Liver (tissue), 9 donors: ENCODE measurements around the gene KRCC1. TPM values are rescaled to one million over a fixed set of nuclear protein-coding genes. Genes with fewer than 3 reads are reported as not detected.

Experiments
- DNase-seq: peaks from one replicate; pipeline ENCODE4 v3.0.0-alpha.2; 2017; ENCODE audit warnings: low spot score
- H3K27ac ChIP-seq, 2 donors: one replicate each; pipeline ENCODE4 v1.7.0; 2013; ENCODE audit warnings: inconsistent platforms in 2 of 2, low read length in 2 of 2, control low read depth in 1 of 2, low read depth in 1 of 2, mild to moderate bottlenecking in 1 of 2
- H3K27me3 ChIP-seq, 4 donors: one replicate each; pipeline versions ENCODE4 v1.6.1 to v1.7.0; 2013; ENCODE audit warnings: low read length in 3 of 4, inconsistent platforms in 1 of 4, mild to moderate bottlenecking in 1 of 4, moderate library complexity in 1 of 4; ENCODE audit not compliant: control insufficient read depth in 4 of 4, insufficient read depth in 4 of 4
- H3K36me3 ChIP-seq, 4 donors: one replicate each; pipeline versions ENCODE4 v1.6.1 to v1.7.0; 2013; ENCODE audit warnings: low read length in 3 of 4, mild to moderate bottlenecking in 3 of 4, low read depth in 1 of 4, moderate library complexity in 1 of 4; ENCODE audit not compliant: control insufficient read depth in 4 of 4, insufficient read depth in 3 of 4
- H3K4me1 ChIP-seq, 4 donors: one replicate each; pipeline versions ENCODE4 v1.6.1 to v1.7.0; 2013; ENCODE audit warnings: low read length in 3 of 4, mild to moderate bottlenecking in 3 of 4, moderate library complexity in 1 of 4; ENCODE audit not compliant: control insufficient read depth in 4 of 4, insufficient read depth in 4 of 4
- H3K4me3 ChIP-seq, 3 donors: one replicate each; pipeline versions ENCODE4 v1.6.1 to v1.7.0; 2013; ENCODE audit warnings: low read length in 3 of 3, control low read depth in 1 of 3, low read depth in 1 of 3, mild to moderate bottlenecking in 1 of 3
- H3K9ac ChIP-seq, 2 donors: one replicate each; pipeline ENCODE4 v1.7.0; 2013; ENCODE audit warnings: low read length in 2 of 2, mild to moderate bottlenecking in 2 of 2, moderate library complexity in 2 of 2, control low read depth in 1 of 2, low read depth in 1 of 2
- H3K9me3 ChIP-seq, 4 donors: one replicate each; pipeline versions ENCODE4 v1.6.1 to v1.7.0; 2013; ENCODE audit warnings: low read length in 3 of 4; ENCODE audit not compliant: control insufficient read depth in 4 of 4
- ATF3 ChIP-seq: IDR thresholded peaks from 2 replicates; pipeline ENCODE4 v1.6.1; 2016; ENCODE audit warnings: antibody characterized with exemption
- FOXA2 ChIP-seq: IDR thresholded peaks from 2 replicates; pipeline ENCODE4 v1.6.1; 2016; ENCODE audit warnings: antibody characterized with exemption
- GABPA ChIP-seq, 2 donors: IDR thresholded peaks in 1 of 2; conservative IDR thresholded peaks in 1 of 2; 2 replicates each; pipeline ENCODE4 v1.6.1; 2016; ENCODE audit warnings: antibody characterized with exemption in 2 of 2, mild to moderate bottlenecking in 1 of 2, moderate library complexity in 1 of 2
- HNF4G ChIP-seq: IDR thresholded peaks from 2 replicates; pipeline ENCODE4 v1.6.1; 2016; ENCODE audit warnings: antibody characterized with exemption
- JUND ChIP-seq, 2 donors: IDR thresholded peaks; 2 replicates each; pipeline ENCODE4 v1.6.1; 2016; ENCODE audit warnings: antibody characterized with exemption in 2 of 2
- NR2F2 ChIP-seq: IDR thresholded peaks from 2 replicates; pipeline ENCODE4 v1.6.1; 2016; ENCODE audit warnings: antibody characterized with exemption
- RAD21 ChIP-seq, 2 donors: IDR thresholded peaks; 2 replicates each; pipeline ENCODE4 v1.6.1; 2016; ENCODE audit warnings: antibody characterized with exemption in 2 of 2, mild to moderate bottlenecking in 2 of 2
- TAF1 ChIP-seq: conservative IDR thresholded peaks from 2 replicates; pipeline ENCODE4 v1.6.1; 2016; ENCODE audit warnings: antibody characterized with exemption, mild to moderate bottlenecking
- WGBS: extraction: QIAGEN DNeasy Blood & Tissue Kit; methylation state at CpG from one replicate; pipeline ENCODE4 v1.1.7; 2013; 5-methylcytosine and 5-hydroxymethylcytosine counted together
- polyA plus RNA-seq, 2 donors: library from polyadenylated mRNA; stranded (reverse) in 1 of 2; unstranded in 1 of 2; fragments of 200-250 nt in 1 of 2; fragments of >200 nt in 1 of 2; fragmentation: Nextera tagmentation in 1 of 2; extraction: Ambion mirVana in 1 of 2; gene quantifications; one replicate each; pipeline versions ENCODE4 v1.2.1 to v1.2.3, GENCODE V29; 2013 to 2015
- total RNA-seq, 2 donors: library from RNA; depleted of rRNA; stranded (reverse); fragments of >200 nt; gene quantifications; one replicate each; pipeline ENCODE4 v1.2.3, GENCODE V29; 2014
- TF ChIP-seq, protein P1 (sequence below): fragments of 150-350 bp; IDR thresholded peaks from 2 replicates; pipeline ENCODE4 v1.5.1; 2017; ENCODE audit warnings: improper control_type of control experiment, low read depth, low read length; ENCODE audit not compliant: missing input control
- TF ChIP-seq, protein P2 (sequence below): IDR thresholded peaks from 2 replicates; pipeline ENCODE4 v1.6.1; 2016; ENCODE audit warnings: antibody characterized with exemption
- TF ChIP-seq, protein P3 (sequence below): IDR thresholded peaks from 2 replicates; pipeline ENCODE4 v1.6.1; 2016; ENCODE audit warnings: antibody characterized with exemption, mild to moderate bottlenecking
- TF ChIP-seq, protein P4 (sequence below): IDR thresholded peaks from 2 replicates; pipeline ENCODE4 v1.6.1; 2016; ENCODE audit warnings: antibody characterized with exemption
- donor health status: healthy.
- donor health status: healthy.
- donor health status: healthy.
- donor health status: healthy.
- donor health status: healthy.

The KRCC1 gene
- total and polyA plus RNA-seq, 4 donors, result 7.0 to 14.8 (median 11.5) TPM

- H3K9me3 ChIP-seq, result no peaks in the 10 kb centered on the region
- no peak overlapping the region for H3K9ac ChIP-seq
- no peak for DNase-seq
- TF ChIP-seq GABPA (IDR thresholded peaks at IDR 0.05 in 1 of 2, conservative IDR thresholded peaks at IDR 0.05 in 1 of 2), result no peak
- TF ChIP-seq, protein P1, sequence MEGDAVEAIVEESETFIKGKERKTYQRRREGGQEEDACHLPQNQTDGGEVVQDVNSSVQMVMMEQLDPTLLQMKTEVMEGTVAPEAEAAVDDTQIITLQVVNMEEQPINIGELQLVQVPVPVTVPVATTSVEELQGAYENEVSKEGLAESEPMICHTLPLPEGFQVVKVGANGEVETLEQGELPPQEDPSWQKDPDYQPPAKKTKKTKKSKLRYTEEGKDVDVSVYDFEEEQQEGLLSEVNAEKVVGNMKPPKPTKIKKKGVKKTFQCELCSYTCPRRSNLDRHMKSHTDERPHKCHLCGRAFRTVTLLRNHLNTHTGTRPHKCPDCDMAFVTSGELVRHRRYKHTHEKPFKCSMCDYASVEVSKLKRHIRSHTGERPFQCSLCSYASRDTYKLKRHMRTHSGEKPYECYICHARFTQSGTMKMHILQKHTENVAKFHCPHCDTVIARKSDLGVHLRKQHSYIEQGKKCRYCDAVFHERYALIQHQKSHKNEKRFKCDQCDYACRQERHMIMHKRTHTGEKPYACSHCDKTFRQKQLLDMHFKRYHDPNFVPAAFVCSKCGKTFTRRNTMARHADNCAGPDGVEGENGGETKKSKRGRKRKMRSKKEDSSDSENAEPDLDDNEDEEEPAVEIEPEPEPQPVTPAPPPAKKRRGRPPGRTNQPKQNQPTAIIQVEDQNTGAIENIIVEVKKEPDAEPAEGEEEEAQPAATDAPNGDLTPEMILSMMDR, result no peak
- 91% methylated on average over 6 of the region's 6 CpGs for WGBS
- H3K4me1 ChIP-seq, result peaks cover 0 to 6% (median 0%) of the 10 kb centered on the region in 4 donors
- no peaks in the 10 kb centered on the region for H3K27me3 ChIP-seq
- H3K27ac ChIP-seq, result no peak overlapping the region
- no peak overlapping the region for H3K4me3 ChIP-seq
- H3K36me3 ChIP-seq, result no peaks in the 10 kb centered on the region
These were observed 49.8 kb downstream of the KRCC1 start for GRCh38 chr2:88005776-88006175.

DNA sequence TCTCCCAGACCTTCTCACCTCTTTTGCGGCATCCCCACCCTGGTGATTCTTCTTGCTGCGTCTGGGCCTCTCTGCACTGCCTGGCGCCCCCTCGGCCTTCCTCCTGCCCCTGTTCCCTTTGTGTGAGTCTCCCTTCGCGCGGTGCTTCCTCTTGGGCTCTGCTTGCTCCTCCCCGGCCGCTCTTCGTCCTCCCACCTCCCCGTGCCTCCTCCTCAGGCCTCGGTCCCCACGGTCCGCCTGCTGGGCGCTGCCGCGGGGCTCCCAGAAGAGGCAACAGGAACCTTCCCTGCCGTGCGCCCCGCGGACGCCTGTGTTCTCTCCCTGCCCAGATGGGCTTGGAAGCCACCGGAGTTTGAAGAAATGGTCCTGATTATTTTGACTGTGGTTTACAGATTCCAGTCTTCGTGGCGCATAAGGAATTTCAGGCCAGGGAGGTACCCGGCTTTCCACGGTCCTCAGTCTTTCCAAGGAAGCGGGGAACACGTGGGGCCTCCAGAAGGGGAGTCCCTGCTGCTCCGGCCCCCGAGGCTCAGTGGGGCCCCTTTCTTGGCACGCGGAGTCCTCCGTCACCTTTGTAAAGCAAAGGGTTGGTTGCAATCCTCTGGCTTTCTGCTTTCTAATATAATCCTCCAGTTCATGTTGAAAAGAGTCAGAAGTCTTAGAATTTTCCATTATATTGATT is 52.4 kb downstream of the KRCC1 start:
- TF ChIP-seq, protein P2, sequence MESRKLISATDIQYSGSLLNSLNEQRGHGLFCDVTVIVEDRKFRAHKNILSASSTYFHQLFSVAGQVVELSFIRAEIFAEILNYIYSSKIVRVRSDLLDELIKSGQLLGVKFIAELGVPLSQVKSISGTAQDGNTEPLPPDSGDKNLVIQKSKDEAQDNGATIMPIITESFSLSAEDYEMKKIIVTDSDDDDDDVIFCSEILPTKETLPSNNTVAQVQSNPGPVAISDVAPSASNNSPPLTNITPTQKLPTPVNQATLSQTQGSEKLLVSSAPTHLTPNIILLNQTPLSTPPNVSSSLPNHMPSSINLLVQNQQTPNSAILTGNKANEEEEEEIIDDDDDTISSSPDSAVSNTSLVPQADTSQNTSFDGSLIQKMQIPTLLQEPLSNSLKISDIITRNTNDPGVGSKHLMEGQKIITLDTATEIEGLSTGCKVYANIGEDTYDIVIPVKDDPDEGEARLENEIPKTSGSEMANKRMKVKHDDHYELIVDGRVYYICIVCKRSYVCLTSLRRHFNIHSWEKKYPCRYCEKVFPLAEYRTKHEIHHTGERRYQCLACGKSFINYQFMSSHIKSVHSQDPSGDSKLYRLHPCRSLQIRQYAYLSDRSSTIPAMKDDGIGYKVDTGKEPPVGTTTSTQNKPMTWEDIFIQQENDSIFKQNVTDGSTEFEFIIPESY, result no peak
- TF ChIP-seq JUND (IDR thresholded peaks at IDR 0.05) (no peak), RAD21 (IDR thresholded peaks at IDR 0.05) (no peak), NR2F2 (no peak), HNF4G (no peak), TAF1 (no peak), FOXA2 (no peak), ATF3 (no peak), GABPA (IDR thresholded peaks at IDR 0.05 in 1 of 2, conservative IDR thresholded peaks at IDR 0.05 in 1 of 2) (no peak)
- TF ChIP-seq, protein P3, sequence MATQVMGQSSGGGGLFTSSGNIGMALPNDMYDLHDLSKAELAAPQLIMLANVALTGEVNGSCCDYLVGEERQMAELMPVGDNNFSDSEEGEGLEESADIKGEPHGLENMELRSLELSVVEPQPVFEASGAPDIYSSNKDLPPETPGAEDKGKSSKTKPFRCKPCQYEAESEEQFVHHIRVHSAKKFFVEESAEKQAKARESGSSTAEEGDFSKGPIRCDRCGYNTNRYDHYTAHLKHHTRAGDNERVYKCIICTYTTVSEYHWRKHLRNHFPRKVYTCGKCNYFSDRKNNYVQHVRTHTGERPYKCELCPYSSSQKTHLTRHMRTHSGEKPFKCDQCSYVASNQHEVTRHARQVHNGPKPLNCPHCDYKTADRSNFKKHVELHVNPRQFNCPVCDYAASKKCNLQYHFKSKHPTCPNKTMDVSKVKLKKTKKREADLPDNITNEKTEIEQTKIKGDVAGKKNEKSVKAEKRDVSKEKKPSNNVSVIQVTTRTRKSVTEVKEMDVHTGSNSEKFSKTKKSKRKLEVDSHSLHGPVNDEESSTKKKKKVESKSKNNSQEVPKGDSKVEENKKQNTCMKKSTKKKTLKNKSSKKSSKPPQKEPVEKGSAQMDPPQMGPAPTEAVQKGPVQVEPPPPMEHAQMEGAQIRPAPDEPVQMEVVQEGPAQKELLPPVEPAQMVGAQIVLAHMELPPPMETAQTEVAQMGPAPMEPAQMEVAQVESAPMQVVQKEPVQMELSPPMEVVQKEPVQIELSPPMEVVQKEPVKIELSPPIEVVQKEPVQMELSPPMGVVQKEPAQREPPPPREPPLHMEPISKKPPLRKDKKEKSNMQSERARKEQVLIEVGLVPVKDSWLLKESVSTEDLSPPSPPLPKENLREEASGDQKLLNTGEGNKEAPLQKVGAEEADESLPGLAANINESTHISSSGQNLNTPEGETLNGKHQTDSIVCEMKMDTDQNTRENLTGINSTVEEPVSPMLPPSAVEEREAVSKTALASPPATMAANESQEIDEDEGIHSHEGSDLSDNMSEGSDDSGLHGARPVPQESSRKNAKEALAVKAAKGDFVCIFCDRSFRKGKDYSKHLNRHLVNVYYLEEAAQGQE, result no peak
- TF ChIP-seq, protein P1, result no peak
- TF ChIP-seq, protein P4, sequence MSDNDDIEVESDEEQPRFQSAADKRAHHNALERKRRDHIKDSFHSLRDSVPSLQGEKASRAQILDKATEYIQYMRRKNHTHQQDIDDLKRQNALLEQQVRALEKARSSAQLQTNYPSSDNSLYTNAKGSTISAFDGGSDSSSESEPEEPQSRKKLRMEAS, result no peak
- Histone ChIP-seq H3K9me3 (no peaks in the 10 kb centered on the region), H3K27me3 (no peaks in the 10 kb centered on the region), H3K4me1 (peaks cover 0 to 6% (median 0%) of the 10 kb centered on the region in 4 donors), H3K36me3 (no peaks in the 10 kb centered on the region), H3K4me3 (no peak overlapping the region), H3K9ac (no peak overlapping the region), H3K27ac (no peak overlapping the region)
- no peak for DNase-seq
- 69% methylated on average over 34 of the region's 34 CpGs for WGBS
